Heart right ventricle (tissue), 16 donors: ENCODE measurements around the gene YAP1. TPM values are rescaled to one million over a fixed set of nuclear protein-coding genes. Genes with fewer than 3 reads are reported as not detected.

Experiments used
- ATAC-seq, 8 donors: fragments of 200-7000 bp; cut with Tn5 transposase; one replicate each; pipeline ENCODE4 v1.9.1; 2020; ENCODE audit warnings: mild to moderate bottlenecking in 8 of 8, moderate library complexity in 8 of 8, moderate number of reproducible peaks in 1 of 8
- DNase-seq, 2 donors: peaks; one replicate each; pipeline ENCODE4 v3.0.0-alpha.2; 2020
- H3K27ac ChIP-seq, 10 donors: fragments of 200-600 bp; sonication (generic) in 2 of 10; one replicate each; pipeline versions ENCODE4 v1.5.0 to v1.8.0; 2020 to 2022; ENCODE audit warnings: mild to moderate bottlenecking in 3 of 10
- H3K27me3 ChIP-seq, 7 donors: fragments of 200-600 bp; one replicate each; pipeline ENCODE4 v1.8.0; 2021 to 2022; ENCODE audit warnings: mild to moderate bottlenecking in 2 of 7
- H3K36me3 ChIP-seq, 9 donors: fragments of 200-600 bp; sonication (generic) in 1 of 9; one replicate each; pipeline versions ENCODE4 v1.5.0 to v1.8.0; 2020 to 2022; ENCODE audit warnings: mild to moderate bottlenecking in 2 of 9
- H3K4me1 ChIP-seq, 9 donors: fragments of 200-600 bp; sonication (generic) in 1 of 9; one replicate each; pipeline versions ENCODE4 v1.5.0 to v1.8.0; 2020 to 2022; ENCODE audit warnings: mild to moderate bottlenecking in 4 of 9
- H3K4me3 ChIP-seq, 10 donors: fragments of 200-600 bp; sonication (generic) in 2 of 10; one replicate each; pipeline versions ENCODE4 v1.5.0 to v1.8.0; 2020 to 2022; ENCODE audit warnings: mild to moderate bottlenecking in 7 of 10, moderate library complexity in 2 of 10
- H3K9me3 ChIP-seq, 11 donors: fragments of 200-600 bp in 10 of 11; sonication (generic) in 2 of 11; one replicate each; pipeline versions ENCODE4 v1.5.0 to v1.8.0; 2013 to 2022; ENCODE audit warnings: mild to moderate bottlenecking in 2 of 11, control low read depth in 1 of 11, moderate library complexity in 1 of 11
- CTCF ChIP-seq, 9 donors: fragments of 200-600 bp; sonication (generic) in 2 of 9; IDR thresholded peaks; one replicate each; pipeline versions ENCODE4 v1.5.0 to v1.8.0; 2021 to 2022; ENCODE audit warnings: antibody characterized with exemption in 9 of 9, mild to moderate bottlenecking in 5 of 9, moderate library complexity in 1 of 9
- WGBS, 2 donors: extraction: QIAGEN DNeasy Blood & Tissue Kit; methylation state at CpG; one replicate each; pipeline ENCODE4 v1.1.7; 2013; ENCODE audit warnings: inconsistent platforms in 1 of 2; 5-methylcytosine and 5-hydroxymethylcytosine counted together
- intact Hi-C, 10 donors: fragments of 100-400 bp; cut with DNase I; formaldehyde crosslinking; loops; one replicate each; pipeline versions ENCODE4 v1.11.1 to v1.14.2; 2022
- polyA plus RNA-seq, 2 donors: library from polyadenylated mRNA; stranded (reverse); fragments of 200-250 nt; gene quantifications; one replicate each; pipeline ENCODE4 v1.2.3, GENCODE V29; 2013
- total RNA-seq, 10 donors: library from RNA; stranded (reverse); fragmentation: NEBNext Ultra II Directional in 3 of 10; extraction: Animal tissue kit (Norgen Biotek cat#: 25700) in 3 of 10; gene quantifications; one replicate each; pipeline versions ENCODE4 v1.2.1 to v1.2.4, GENCODE V29; 2021 to 2023
- donor health status: Arrhythmogenic right ventricular cardiomyopathy.
- donor health status: ischemic (EF 13 %, LVEDD 7.1; RV severe dilation, severe dysfunction).
- donor health status: healthy with polysubstance abuse.
- donor health status: DM: no; HTN: yes; CAD: no.
- donor health status: DM: no; HTN: no; CAD: no.
- donor health status: ischemic (EF 25% LVEDD 6.9; RV normal size, moderate dysfunction).
- donor health status: ischemic (EF 25% LVEDD 5.7; RV mildly dilated, moderate dysfunction).
- donor health status: healthy.
- donor health status: DM: yes; HTN: yes; CAD: no.
- donor health status: Ischemic cardiomyopathy.
- donor health status: ischemic (EF 35%, LVEDD 5.7; RV mildly dilated, moderate dysfunction).
- donor health status: nonischemic (EF 11% LVEDD 7.7; RV severe dilation, severe dysfunction).
- donor health status: DM: yes; HTN: yes; CAD: no.
- donor health status: PGD.
- donor health status: ischemic (EF 29% LVEDD 5.4; RV normal size, mild dysfunction).
- donor health status: nonischemic (EF 23%, LVEDD 6.1; RV moderate dilation, normal function).

The YAP1 gene
- total and polyA plus RNA-seq, 12 donors = 15.7 to 91.3 (median 65.0) TPM

DNA sequence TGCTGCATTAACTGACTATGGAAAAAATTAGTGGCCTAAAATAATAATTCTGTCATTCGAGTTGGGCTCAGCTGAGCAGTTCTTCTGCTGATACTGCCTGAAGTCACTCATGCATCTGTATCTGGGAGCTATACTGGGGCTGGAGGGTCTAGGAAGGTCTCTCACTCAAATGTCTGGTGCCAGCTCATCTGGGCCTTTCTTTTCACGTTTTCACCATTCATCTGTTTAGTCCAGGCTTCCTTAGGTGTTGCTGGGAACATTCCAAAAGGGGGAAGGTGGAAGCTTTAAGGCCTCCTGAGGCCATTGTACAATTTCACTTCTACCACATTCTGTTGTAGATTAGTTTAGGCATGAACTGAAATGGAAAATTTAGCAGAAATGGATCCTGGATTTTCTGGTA, 28.0 kb downstream of the YAP1 start:
- intact Hi-C loops = no loop called here
- Histone ChIP-seq H3K9me3 (peaks cover 0 to 8% (median 0%) of the 10 kb centered on the region in 11 donors), H3K27me3 (peaks cover 0 to under 1% (median 0%) of the 10 kb centered on the region in 7 donors), H3K4me1 (peaks cover 0 to 56% (median 29%) of the 10 kb centered on the region in 9 donors), H3K36me3 (no peaks in the 10 kb centered on the region), H3K27ac (peak overlapping the region in 7 of 10 donors; percentile 38 to 72 (median 59)), H3K4me3 (no peak overlapping the region)
- no peak for TF ChIP-seq CTCF (IDR thresholded peaks at IDR 0.05)
- ATAC-seq = no peak
- DNase-seq = no peak
- 89% methylated on average over 2 of the region's 2 CpGs for WGBS, 2 donors

DNA sequence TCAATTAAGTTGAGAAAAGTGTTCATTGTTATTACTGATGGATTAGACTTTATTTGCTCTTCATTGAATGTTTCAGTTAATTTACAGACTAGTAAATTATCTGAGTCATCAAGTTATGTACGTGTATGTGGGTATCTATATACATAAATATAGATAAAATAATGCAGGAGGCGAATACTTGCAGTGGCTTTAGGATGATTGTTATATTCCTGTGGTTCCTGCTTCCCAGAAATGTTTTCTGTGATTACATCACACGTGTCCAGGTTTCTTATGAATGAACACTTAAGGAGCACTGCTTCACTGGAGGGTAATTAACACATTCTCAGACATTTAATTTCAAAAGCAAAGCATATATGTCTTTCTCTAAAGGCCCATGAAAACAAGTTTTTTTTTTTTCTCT, 28.4 kb downstream of the YAP1 start:
- 65 to 68% methylated on average over 3 of the region's 3 CpGs for WGBS, 2 donors
- no peak for TF ChIP-seq CTCF (IDR thresholded peaks at IDR 0.05)
- no peaks in the 10 kb centered on the region for H3K27me3 ChIP-seq
- no peaks in the 10 kb centered on the region for H3K36me3 ChIP-seq
- H3K27ac ChIP-seq = peak overlapping the region in 9 of 10 donors; percentile 38 to 72 (median 59)
- ATAC-seq (no peak), DNase-seq (no peak)
- intact Hi-C loops = no loop called here
- H3K4me1 ChIP-seq = peaks cover 0 to 58% (median 31%) of the 10 kb centered on the region in 9 donors
- no peak overlapping the region for H3K4me3 ChIP-seq
- H3K9me3 ChIP-seq = peaks cover 0 to 8% (median 0%) of the 10 kb centered on the region in 11 donors

- Histone ChIP-seq H3K4me1 (peaks cover 0 to 61% (median 35%) of the 10 kb centered on the region in 9 donors), H3K36me3 (no peaks in the 10 kb centered on the region), H3K27me3 (no peaks in the 10 kb centered on the region), H3K4me3 (peak overlapping the region in 1 of 10 donors; percentile 13), H3K27ac (peak overlapping the region; percentile 5 to 72 (median 57)), H3K9me3 (peaks cover 0 to 8% (median 0%) of the 10 kb centered on the region in 11 donors)
- DNase-seq (peak in 1 of 2 donors; percentile 51), ATAC-seq (peak; percentile 60 to 90 (median 82))
- intact Hi-C loops = no loop called here
- 10 to 14% methylated on average over 3 of the region's 3 CpGs for WGBS, 2 donors
- TF ChIP-seq CTCF (IDR thresholded peaks at IDR 0.05) = no peak
Observed at GRCh38 chr11:102139081-102139498, 28.8 kb downstream of the YAP1 start.

- H3K27ac ChIP-seq = peak overlapping the region in 8 of 10 donors; percentile 18 to 67 (median 46)
- no peaks in the 10 kb centered on the region for H3K27me3 ChIP-seq
- ATAC-seq (peak in 2 of 8 donors; percentile 43 to 62), DNase-seq (no peak)
- peaks cover 0 to 8% (median 0%) of the 10 kb centered on the region in 11 donors for H3K9me3 ChIP-seq
- peaks cover 5 to 90% (median 61%) of the 10 kb centered on the region in 9 donors for H3K4me1 ChIP-seq
- 39 to 44% methylated on average over 1 of the region's 1 CpG for whole genome bisulfite sequencing, 2 donors
- H3K4me3 ChIP-seq = no peak overlapping the region
- no peak for TF ChIP-seq CTCF (IDR thresholded peaks at IDR 0.05)
- no peaks in the 10 kb centered on the region for H3K36me3 ChIP-seq
- intact Hi-C loops = no loop called here
Observed at GRCh38 chr11:102142333-102142732, 32.1 kb downstream of the YAP1 start.
